Activated T-helper 1 cell treated with anti-CD3 and anti-CD28 coated beads, Interleukin-12 subunit alpha, Interleukin-12 subunit beta, Interleukin-2, Interleukin-4 antibody, amounts not matched to agents 30 ng/mL and 10 ng/mL and 1 ng/mL, durations not matched to agents 14 hours and 24 hours and 36 hours (primary cell): ENCODE measurements around the gene CD48. TPM values are rescaled to one million over a fixed set of nuclear protein-coding genes. Genes with fewer than 3 reads are reported as not detected.
"Not testable (repeated sequence)": the region's sequence is repeated elsewhere in the genome, so short reads cannot be mapped to it uniquely, and the experiment has no call there.

ENCODE experiments used
- DNase-seq: peaks from one replicate; pipeline ENCODE4 v3.0.0; 2021; ENCODE audit warnings: low spot score
- H3K27ac Mint-ChIP-seq: one replicate; pipeline ENCODE4 v1.8.0; 2021; ENCODE audit warnings: mild to moderate bottlenecking, mixed read lengths
- H3K27me3 Mint-ChIP-seq: one replicate; pipeline ENCODE4 v1.8.0; 2022; ENCODE audit warnings: mild to moderate bottlenecking, moderate library complexity, mixed read lengths; ENCODE audit not compliant: insufficient read depth
- H3K36me3 Mint-ChIP-seq: one replicate; pipeline ENCODE4 v1.8.0; 2021; ENCODE audit warnings: low read depth, mixed read lengths
- H3K4me1 Mint-ChIP-seq: one replicate; pipeline ENCODE4 v1.8.0; 2021; ENCODE audit warnings: low read depth, mixed read lengths
- H3K4me3 Mint-ChIP-seq: one replicate; pipeline ENCODE4 v1.8.0; 2021; ENCODE audit warnings: mild to moderate bottlenecking, moderate library complexity, mixed read lengths
- H3K9me3 Mint-ChIP-seq: one replicate; pipeline ENCODE4 v1.8.0; 2021; ENCODE audit warnings: mixed read lengths
- intact Hi-C: fragments of 100-400 bp; cut with micrococcal nuclease; formaldehyde crosslinking; loops from one replicate; pipeline ENCODE4 v1.15.1; 2024
- total RNA-seq: library from RNA; stranded (reverse); gene quantifications from 2 replicates; pipeline ENCODE4 v1.2.3, GENCODE V29; 2022

The CD48 gene
- total RNA-seq, 1 donor from 2014 or later: 219 TPM

GRCh38 chr1:160707236-160708064, 4.2 kb downstream of the CD48 start:
- peaks cover 10% of the 10 kb centered on the region for H3K4me1 Mint-ChIP-seq
- H3K36me3 Mint-ChIP-seq: peaks cover 36% of the 10 kb centered on the region
- intact Hi-C loops: loop anchor here (2.0 kb wide), 1 partner anchor 33 kb away; no protein-coding TSS in a partner anchor
- H3K4me3 Mint-ChIP-seq: no peak overlapping the region
- no peaks in the 10 kb centered on the region for H3K27me3 Mint-ChIP-seq
- DNase-seq: no peak
- no peaks in the 10 kb centered on the region for H3K9me3 Mint-ChIP-seq
- no peak overlapping the region for H3K27ac Mint-ChIP-seq

- no peak overlapping the region for H3K27ac Mint-ChIP-seq
- H3K4me3 Mint-ChIP-seq: no peak overlapping the region
- no peaks in the 10 kb centered on the region for H3K9me3 Mint-ChIP-seq
- no peak for DNase-seq
- H3K36me3 Mint-ChIP-seq: peaks cover 42% of the 10 kb centered on the region
- H3K27me3 Mint-ChIP-seq: no peaks in the 10 kb centered on the region
- H3K4me1 Mint-ChIP-seq: peaks cover 3% of the 10 kb centered on the region
- intact Hi-C loops: no loop called here
These were observed 4.9 kb downstream of the CD48 start for GRCh38 chr1:160706526-160707235.

GRCh38 chr1:160705742-160706141, 5.9 kb downstream of the CD48 start:
- no peak for DNase-seq
- peaks cover 44% of the 10 kb centered on the region for H3K36me3 Mint-ChIP-seq
- intact Hi-C loops: no loop called here
- H3K9me3 Mint-ChIP-seq: no peaks in the 10 kb centered on the region
- no peaks in the 10 kb centered on the region for H3K4me1 Mint-ChIP-seq
- H3K27me3 Mint-ChIP-seq: no peaks in the 10 kb centered on the region
- H3K4me3 Mint-ChIP-seq: no peak overlapping the region
- H3K27ac Mint-ChIP-seq: peak overlapping the region; percentile 62

GRCh38 chr1:160705212-160705621, 6.4 kb downstream of the CD48 start:
- Mint-ChIP-seq H3K27ac (peak overlapping the region; percentile 62), H3K36me3 (peaks cover 46% of the 10 kb centered on the region)
- intact Hi-C loops, H3K27me3 Mint-ChIP-seq, H3K4me3 Mint-ChIP-seq, H3K9me3 Mint-ChIP-seq, H3K4me1 Mint-ChIP-seq, DNase-seq: not testable (repeated sequence)

- intact Hi-C loops: no loop called here
- H3K4me1 Mint-ChIP-seq: peaks cover 6% of the 10 kb centered on the region
- no peaks in the 10 kb centered on the region for H3K9me3 Mint-ChIP-seq
- no peaks in the 10 kb centered on the region for H3K27me3 Mint-ChIP-seq
- no peak for DNase-seq
- H3K4me3 Mint-ChIP-seq: no peak overlapping the region
- peaks cover 46% of the 10 kb centered on the region for H3K36me3 Mint-ChIP-seq
- H3K27ac Mint-ChIP-seq: peak overlapping the region; percentile 75
These were observed 7.4 kb downstream of the CD48 start for GRCh38 chr1:160704250-160704649.

GRCh38 chr1:160702100-160702499, 9.5 kb downstream of the CD48 start:
- no peak for DNase-seq
- Mint-ChIP-seq H3K9me3 (no peaks in the 10 kb centered on the region), H3K4me1 (peaks cover 25% of the 10 kb centered on the region), H3K36me3 (peaks cover 48% of the 10 kb centered on the region), H3K27ac (peak overlapping the region; percentile 83), H3K27me3 (no peaks in the 10 kb centered on the region), H3K4me3 (peak overlapping the region; percentile 51)
- intact Hi-C loops: no loop called here

- Mint-ChIP-seq H3K4me1 (peaks cover 71% of the 10 kb centered on the region), H3K36me3 (peaks cover 35% of the 10 kb centered on the region)
- intact Hi-C loops, H3K4me3 Mint-ChIP-seq, DNase-seq, H3K9me3 Mint-ChIP-seq, H3K27ac Mint-ChIP-seq, H3K27me3 Mint-ChIP-seq: not testable (repeated sequence)
These were observed 19.2 kb downstream of the CD48 start for GRCh38 chr1:160692390-160692789.

GRCh38 chr1:160685266-160685665, 26.4 kb downstream of the CD48 start:
- H3K27me3 Mint-ChIP-seq: no peaks in the 10 kb centered on the region
- peak overlapping the region; percentile 52 for H3K27ac Mint-ChIP-seq
- H3K4me3 Mint-ChIP-seq: peak overlapping the region; percentile 9
- peaks cover 73% of the 10 kb centered on the region for H3K36me3 Mint-ChIP-seq
- intact Hi-C loops: loop anchor here (1.0 kb wide), 1 partner anchor 26 kb away; the partner anchor contains the start of gene CD48
- no peak for DNase-seq
- H3K9me3 Mint-ChIP-seq: no peaks in the 10 kb centered on the region
- peaks cover 88% of the 10 kb centered on the region for H3K4me1 Mint-ChIP-seq

GRCh38 chr1:160682983-160683865, 28.4 kb downstream of the CD48 start:
- Mint-ChIP-seq H3K27ac (peak overlapping the region; percentile 85), H3K36me3 (peaks cover 75% of the 10 kb centered on the region), H3K9me3 (no peaks in the 10 kb centered on the region), H3K27me3 (no peaks in the 10 kb centered on the region), H3K4me3 (peak overlapping the region; percentile 71), H3K4me1 (peaks cover 83% of the 10 kb centered on the region)
- no peak for DNase-seq
- intact Hi-C loops: loop anchor here (1.0 to 5.0 kb wide), 3 partner anchors 8 to 194 kb away; no protein-coding TSS in a partner anchor

GRCh38 chr1:160681891-160682140, 29.8 kb downstream of the CD48 start:
- intact Hi-C loops: loop anchor here (1.0 to 5.0 kb wide), 7 partner anchors 30 to 272 kb away; partner anchors contain the start of gene ITLN2
- peak overlapping the region; percentile 85 for H3K27ac Mint-ChIP-seq

GRCh38 chr1:160681066-160681890, 30.3 kb downstream of the CD48 start:
- peak; percentile 78 for DNase-seq
- Mint-ChIP-seq H3K4me1 (peaks cover 81% of the 10 kb centered on the region), H3K27ac (peak overlapping the region; percentile 85), H3K36me3 (peaks cover 74% of the 10 kb centered on the region), H3K9me3 (no peaks in the 10 kb centered on the region), H3K4me3 (peak overlapping the region; percentile 60), H3K27me3 (no peaks in the 10 kb centered on the region)
- intact Hi-C loops: loop anchor here (1.0 to 5.0 kb wide), 7 partner anchors 31 to 273 kb away; partner anchors contain the start of gene ITLN2

More at GRCh38 chr1:160681891-160682140, 29.8 kb downstream of the CD48 start:
- Mint-ChIP-seq H3K9me3 (no peaks in the 10 kb centered on the region), H3K4me1 (peaks cover 84% of the 10 kb centered on the region), H3K27me3 (no peaks in the 10 kb centered on the region), H3K36me3 (peaks cover 78% of the 10 kb centered on the region), H3K4me3 (peak overlapping the region; percentile 60)
- no peak for DNase-seq

GRCh38 chr1:160680399-160680798, 31.2 kb downstream of the CD48 start:
- no peaks in the 10 kb centered on the region for H3K27me3 Mint-ChIP-seq
- intact Hi-C loops: loop anchor here (2.0 to 5.0 kb wide), 2 partner anchors 197 to 270 kb away; no protein-coding TSS in a partner anchor
- H3K4me3 Mint-ChIP-seq: no peak overlapping the region
- no peak for DNase-seq
- H3K4me1 Mint-ChIP-seq: peaks cover 81% of the 10 kb centered on the region
- H3K36me3 Mint-ChIP-seq: peaks cover 68% of the 10 kb centered on the region
- peak overlapping the region; percentile 45 for H3K27ac Mint-ChIP-seq
- no peaks in the 10 kb centered on the region for H3K9me3 Mint-ChIP-seq
